ENCODE results near the gene OR13C9.
"Not testable (repeated sequence)": the region's sequence is repeated elsewhere in the genome, so short reads cannot be mapped to it uniquely, and the experiment has no call there.

The OR13C9 gene

GRCh38 chr9:104618104-104618503, at the start of gene OR13C9:
Gene OR13C9 (minus strand): TSS chr9:104618204. CDS start chr9:104618204, 0 bp downstream.
- DNase-seq (ENCODE audit: low spot score): no peak

DNA sequence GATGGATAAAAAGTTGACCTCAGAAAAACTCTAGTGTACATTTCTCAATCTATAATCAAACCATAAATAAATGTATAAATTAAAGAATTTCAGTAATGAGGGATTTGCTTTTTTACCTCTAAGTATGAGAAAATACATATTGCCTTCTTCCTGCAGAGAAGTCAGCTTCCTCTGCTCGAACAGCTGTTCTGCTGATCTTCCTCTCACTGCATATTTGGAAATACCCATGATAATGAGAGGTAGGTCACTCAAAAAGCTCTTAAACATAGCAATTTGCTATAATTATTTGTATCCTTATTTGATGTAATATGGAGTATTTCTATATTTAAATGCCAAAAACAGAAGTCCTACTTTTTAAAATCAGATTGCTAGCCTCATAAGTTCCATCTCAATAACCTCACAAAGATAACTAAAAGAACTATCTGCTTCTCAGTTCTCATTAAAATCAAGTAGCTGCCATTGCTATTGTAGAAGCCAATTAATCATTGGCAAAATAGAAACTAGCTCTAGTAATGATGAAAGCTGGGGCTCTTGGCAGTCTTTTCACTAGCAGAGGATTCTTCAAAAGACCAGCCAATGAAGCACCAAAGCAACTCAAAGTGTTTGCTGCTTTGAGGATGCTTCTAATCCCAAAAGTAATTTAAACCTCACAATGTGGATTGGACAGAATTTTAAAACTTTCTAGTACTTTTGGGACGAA, 40.6 kb upstream of the OR13C9 start:
- no peak for DNase-seq (ENCODE audit: low spot score)

DNA sequence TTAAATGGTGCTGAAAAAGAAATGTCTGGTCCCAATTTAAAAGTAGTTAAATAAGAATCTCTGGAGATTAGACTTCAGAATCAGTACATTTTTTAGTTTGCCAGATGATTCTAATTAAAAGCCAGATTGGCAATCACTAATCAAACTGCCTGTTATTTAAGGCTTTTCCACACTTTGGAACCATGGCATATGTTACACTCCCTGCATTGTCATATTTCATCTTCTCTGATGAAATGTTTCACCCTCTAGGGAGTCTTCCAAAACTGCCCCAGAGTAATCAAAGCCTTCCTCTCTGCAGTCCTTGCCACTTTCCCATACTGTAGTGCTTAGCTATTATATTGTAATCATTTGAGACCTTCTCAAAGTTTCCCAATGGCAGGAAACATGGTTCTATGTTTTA, 17.5 kb upstream of the OR13C9 start:
- DNase-seq (ENCODE audit: low spot score): no peak

- DNase-seq (ENCODE audit: low spot score): no peak
Measured at GRCh38 chr9:104633976-104634520, 16.0 kb upstream of the OR13C9 start.

DNA sequence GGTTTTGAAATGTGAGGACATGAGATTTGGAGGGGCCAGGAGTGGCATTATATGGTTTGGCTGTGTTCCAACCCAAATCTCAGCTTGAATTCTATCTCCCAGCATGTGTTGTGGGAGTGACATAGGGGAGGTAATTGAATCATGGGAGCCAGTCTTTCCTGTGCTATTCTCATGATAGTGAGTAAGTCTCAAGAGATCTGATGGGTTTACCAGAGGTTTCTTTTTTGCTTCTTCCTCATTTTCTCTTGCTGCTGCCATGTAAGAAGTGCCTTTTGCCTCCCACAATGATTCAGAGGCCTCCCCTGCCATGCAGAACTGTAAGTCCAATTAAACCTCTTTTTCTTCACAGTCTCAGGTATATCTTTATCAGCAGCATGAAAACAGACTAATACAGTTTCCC, 8.0 kb upstream of the OR13C9 start:
- DNase-seq (ENCODE audit: low spot score): not testable (repeated sequence)

GRCh38 chr9:104617418-104617817, 586 bp downstream of the OR13C9 start:
- DNase-seq (ENCODE audit: low spot score): no peak

GRCh38 chr9:104611213-104611612, 6.8 kb downstream of the OR13C9 start:
- DNase-seq (ENCODE audit: low spot score): no peak

DNA sequence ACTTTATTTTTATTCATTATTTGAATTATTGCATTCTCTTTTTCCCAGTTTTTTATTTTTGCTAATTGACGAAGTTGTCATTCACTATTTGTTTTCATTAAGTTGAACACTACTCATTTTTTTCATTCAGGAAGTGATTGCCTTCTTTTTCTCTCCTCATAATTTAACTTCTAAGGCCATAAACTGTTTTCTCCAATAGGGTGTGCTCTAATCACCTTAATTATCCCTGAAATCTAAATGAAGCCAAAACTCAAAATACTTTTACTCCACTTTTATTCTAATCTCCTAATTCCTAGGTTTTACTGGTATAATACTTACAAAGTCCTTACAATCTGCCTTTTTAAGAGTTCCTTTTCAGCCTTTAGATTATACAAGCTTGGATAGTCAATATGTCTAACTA, 9.7 kb downstream of the OR13C9 start:
- DNase-seq (ENCODE audit: low spot score): no peak

DNA sequence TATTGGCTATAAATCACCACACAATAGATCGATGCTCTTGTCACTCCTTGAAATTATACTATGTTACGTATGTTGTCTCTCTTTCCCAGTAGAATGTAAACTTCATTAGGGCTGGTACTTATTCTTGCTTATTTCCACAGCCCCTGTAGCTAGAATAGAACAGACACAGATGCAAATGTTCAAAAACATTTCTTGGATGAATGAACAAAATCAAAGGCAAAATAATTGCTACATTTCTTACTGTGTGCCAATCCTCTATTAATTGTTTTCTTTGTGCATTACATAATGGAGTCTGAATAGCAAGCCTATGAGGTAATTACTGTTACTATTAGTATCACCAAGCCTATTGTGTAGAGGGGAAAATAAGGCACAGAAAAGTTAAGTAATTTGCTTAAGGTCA, 11.9 kb downstream of the OR13C9 start:
- DNase-seq (ENCODE audit: low spot score): no peak

- not testable (repeated sequence) for DNase-seq (ENCODE audit: low spot score)
Measured at GRCh38 chr9:104605527-104605926, 12.5 kb downstream of the OR13C9 start, which contains the start of gene OR13C2. Gene OR13C2 (minus strand): TSS chr9:104605627. CDS start chr9:104605627, 0 bp downstream.

GRCh38 chr9:104604801-104605200, 13.2 kb downstream of the OR13C9 start:
- no peak for DNase-seq (ENCODE audit: low spot score)

- DNase-seq (ENCODE audit: low spot score): not testable (repeated sequence)
Measured at GRCh38 chr9:104599313-104599712, 18.7 kb downstream of the OR13C9 start, which contains the start of gene OR13C5. Gene OR13C5 (minus strand): TSS chr9:104599413. CDS start chr9:104599413, 0 bp downstream.

- DNase-seq (ENCODE audit: low spot score): not testable (repeated sequence)
Measured at GRCh38 chr9:104598749-104599148, 19.3 kb downstream of the OR13C9 start.

GRCh38 chr9:104589626-104590025, 28.4 kb downstream of the OR13C9 start:
- no peak for DNase-seq (ENCODE audit: low spot score)

DNA sequence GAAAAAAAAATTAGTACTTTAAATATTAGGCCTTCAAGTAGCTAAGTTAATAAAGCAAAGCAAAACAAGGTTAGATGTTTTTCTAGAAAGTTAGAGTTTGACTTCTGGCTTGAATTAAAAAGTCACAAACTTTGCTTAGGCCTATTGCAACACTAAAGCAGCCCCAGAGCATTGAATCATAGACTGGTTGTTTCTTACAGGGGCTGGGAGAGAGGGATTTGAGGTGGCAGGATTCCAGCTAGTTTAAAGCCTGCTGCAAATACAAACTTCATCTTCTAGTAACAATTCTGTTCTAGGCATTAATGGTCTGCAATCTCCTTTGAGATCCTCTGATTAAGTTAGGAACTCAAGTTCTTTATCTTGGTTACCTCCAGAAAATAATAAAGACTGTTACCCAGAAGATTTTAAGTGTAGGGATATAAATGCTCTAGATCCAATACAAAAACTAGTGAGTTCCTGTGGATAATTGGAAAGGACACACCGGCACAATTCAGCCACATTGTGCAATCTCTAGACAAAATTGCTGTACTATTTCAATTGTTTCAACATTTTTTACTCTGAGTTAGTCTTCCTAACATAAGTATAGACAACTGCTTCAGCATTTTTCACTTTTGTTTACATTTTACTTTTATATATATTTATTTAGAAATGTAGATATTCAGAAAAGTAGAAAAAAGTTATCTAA, 31.4 kb downstream of the OR13C9 start:
- DNase-seq (ENCODE audit: low spot score): no peak

DNA sequence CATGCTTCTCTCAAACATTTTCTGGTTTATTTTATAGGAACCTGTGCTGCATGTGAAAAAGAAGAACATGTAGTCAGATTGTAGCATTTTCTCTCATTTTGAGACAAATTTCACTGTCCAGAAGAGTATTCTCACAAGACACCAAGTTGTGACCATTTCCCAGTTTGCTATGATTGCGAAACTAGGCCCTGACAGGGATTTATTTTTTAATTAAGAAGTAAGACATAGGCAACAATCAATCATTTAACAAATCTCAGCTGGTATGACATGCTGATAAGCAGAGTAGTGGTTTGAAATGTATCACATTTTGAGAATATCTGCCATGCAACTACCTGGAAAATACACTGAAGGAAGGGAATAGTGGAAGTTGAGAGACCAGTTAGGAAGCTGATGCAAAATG, 37.4 kb downstream of the OR13C9 start:
- no peak for DNase-seq (ENCODE audit: low spot score)

- DNase-seq (ENCODE audit: low spot score): no peak
Measured at GRCh38 chr9:104577263-104577662, 40.7 kb downstream of the OR13C9 start.

GRCh38 chr9:104575456-104575855, 42.5 kb downstream of the OR13C9 start:
- no peak for DNase-seq (ENCODE audit: low spot score)

DNA sequence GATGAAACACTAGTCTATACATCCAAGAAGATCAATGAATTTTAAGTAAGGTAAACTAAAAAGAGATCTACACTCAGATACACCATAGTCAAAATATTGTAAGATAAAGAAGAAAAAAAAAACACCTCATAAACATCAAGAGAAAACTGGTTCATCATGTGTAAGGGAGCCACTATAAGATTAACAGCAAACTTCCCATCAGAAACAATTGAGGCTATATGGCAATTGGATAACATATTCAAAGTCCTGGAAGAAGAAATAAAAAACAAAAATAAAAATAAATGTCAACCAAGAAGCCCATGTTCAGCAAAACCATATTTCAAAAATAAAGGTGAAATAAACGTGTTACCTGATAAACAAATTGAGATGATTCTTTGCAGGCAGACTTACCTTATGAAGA, 45.4 kb downstream of the OR13C9 start:
- DNase-seq (ENCODE audit: low spot score): no peak

- no peak for DNase-seq (ENCODE audit: low spot score)
Measured at GRCh38 chr9:104568868-104569267, 49.1 kb downstream of the OR13C9 start, which contains the start of gene OR13C8. Gene OR13C8 (plus strand): TSS chr9:104569168. CDS start chr9:104569168, 0 bp downstream.
